GM19025 (cell line): ENCODE results near the gene ANAPC16.
"Not testable (repeated sequence)": the region's sequence is repeated elsewhere in the genome, so short reads cannot be mapped to it uniquely, and the experiment has no call there.

Source experiments
- ATAC-seq: cut with Tn5 transposase; IDR thresholded peaks from one replicate; pipeline ENCODE4 v1.9.1; 2021; ENCODE audit warnings: mild to moderate bottlenecking, low read depth, moderate library complexity; ENCODE audit not compliant: unreplicated experiment

The ANAPC16 gene

GRCh38 chr10:72208526-72208925, 7.3 kb upstream of the ANAPC16 start:
- ATAC-seq, result not testable (repeated sequence)

- ATAC-seq, result not testable (repeated sequence)
These were observed 4.4 kb upstream of the ANAPC16 start for GRCh38 chr10:72211381-72211780.

GRCh38 chr10:72211832-72212231, 4.0 kb upstream of the ANAPC16 start:
- not testable (repeated sequence) for ATAC-seq

GRCh38 chr10:72218325-72218724, 2.5 kb downstream of the ANAPC16 start:
- ATAC-seq, result no peak

- no peak for ATAC-seq
These were observed 2.9 kb downstream of the ANAPC16 start for GRCh38 chr10:72218726-72219125.

- no peak for ATAC-seq
These were observed 3.5 kb downstream of the ANAPC16 start for GRCh38 chr10:72219235-72219814.

- no peak for ATAC-seq
These were observed 4.8 kb downstream of the ANAPC16 start for GRCh38 chr10:72220637-72221036.

GRCh38 chr10:72221278-72221677, 5.5 kb downstream of the ANAPC16 start:
- ATAC-seq, result no peak

- no peak for ATAC-seq
These were observed 7.9 kb downstream of the ANAPC16 start for GRCh38 chr10:72223743-72224101.

GRCh38 chr10:72224191-72224590, 8.4 kb downstream of the ANAPC16 start:
- ATAC-seq, result not testable (repeated sequence)

GRCh38 chr10:72226418-72227027, 10.7 kb downstream of the ANAPC16 start:
- ATAC-seq, result no peak

GRCh38 chr10:72227826-72228225, 12.0 kb downstream of the ANAPC16 start:
- no peak for ATAC-seq

GRCh38 chr10:72228318-72228751, 12.5 kb downstream of the ANAPC16 start:
- no peak for ATAC-seq

GRCh38 chr10:72229261-72230251, 13.7 kb downstream of the ANAPC16 start:
- no peak for ATAC-seq

- no peak for ATAC-seq
These were observed 17.8 kb downstream of the ANAPC16 start for GRCh38 chr10:72233621-72234020.

GRCh38 chr10:72234560-72235095, 18.8 kb downstream of the ANAPC16 start:
- no peak for ATAC-seq

GRCh38 chr10:72235544-72236279, 19.9 kb downstream of the ANAPC16 start:
- ATAC-seq, result no peak

GRCh38 chr10:72238392-72239175, 22.8 kb downstream of the ANAPC16 start:
- ATAC-seq, result no peak

- no peak for ATAC-seq
These were observed 23.6 kb downstream of the ANAPC16 start for GRCh38 chr10:72239409-72239808.

- ATAC-seq, result no peak
These were observed 24.6 kb downstream of the ANAPC16 start for GRCh38 chr10:72240371-72240770.
